IPS-NIHi7 (cell line): ENCODE data around the gene EZH2.

Experiments used
- DNase-seq: peaks from one replicate; pipeline ENCODE4 v3.0.0; 2012; ENCODE audit warnings: mixed read lengths; ENCODE audit errors: extremely low spot score

The EZH2 gene

DNA sequence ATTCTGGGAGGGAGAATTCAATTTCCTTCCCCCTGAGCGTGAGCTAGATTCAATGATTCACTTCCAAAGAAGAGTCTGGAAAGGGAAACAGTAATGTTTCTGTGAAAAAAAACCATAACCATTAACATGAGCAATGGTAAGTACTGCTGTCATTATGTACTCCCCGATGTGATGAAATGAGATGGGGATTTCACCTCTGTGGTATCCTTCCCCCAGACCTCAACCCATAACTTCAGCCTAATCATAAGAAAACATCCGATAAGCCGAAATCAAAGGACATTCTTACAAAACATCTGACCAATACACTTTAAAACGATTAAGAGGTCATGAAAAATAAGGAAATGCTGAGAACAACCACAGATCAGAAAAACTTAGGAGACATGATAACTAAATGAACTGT lies 27.2 kb downstream of the EZH2 start:
- DNase-seq, result no peak

DNA sequence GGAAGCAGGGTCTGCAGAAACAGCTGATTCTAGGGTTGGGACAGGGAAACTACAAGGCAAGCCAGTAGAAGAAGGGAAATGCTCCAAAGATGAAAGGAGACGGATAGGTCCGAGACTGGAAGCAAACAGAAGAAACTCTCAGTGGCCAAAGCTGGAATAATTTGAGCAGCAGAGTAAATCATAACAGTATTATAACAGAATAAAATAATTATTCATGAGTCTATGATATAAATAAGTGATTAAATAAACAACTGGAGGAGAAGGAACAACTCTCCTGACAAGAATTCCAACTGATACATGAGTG lies 27.6 kb downstream of the EZH2 start:
- no peak for DNase-seq

DNA sequence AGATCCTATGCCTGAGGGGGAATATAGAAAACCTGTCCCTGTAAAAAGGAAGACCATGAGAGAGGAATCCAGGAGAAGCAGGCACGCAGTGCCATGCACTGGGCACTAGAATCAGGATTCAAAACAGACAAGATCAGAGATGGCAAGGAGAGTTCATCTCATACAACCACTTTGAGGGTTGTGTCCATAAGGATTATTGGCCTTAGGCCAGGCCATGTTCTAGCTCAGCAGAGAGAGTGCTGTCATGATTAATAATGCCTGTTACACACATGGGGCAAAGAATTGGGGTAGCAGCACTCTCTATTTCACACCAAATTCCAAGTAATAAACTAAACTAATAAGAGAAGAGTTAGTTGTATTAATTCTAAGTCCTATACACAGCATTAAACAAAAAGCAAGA lies 29.1 kb downstream of the EZH2 start:
- no peak for DNase-seq

DNA sequence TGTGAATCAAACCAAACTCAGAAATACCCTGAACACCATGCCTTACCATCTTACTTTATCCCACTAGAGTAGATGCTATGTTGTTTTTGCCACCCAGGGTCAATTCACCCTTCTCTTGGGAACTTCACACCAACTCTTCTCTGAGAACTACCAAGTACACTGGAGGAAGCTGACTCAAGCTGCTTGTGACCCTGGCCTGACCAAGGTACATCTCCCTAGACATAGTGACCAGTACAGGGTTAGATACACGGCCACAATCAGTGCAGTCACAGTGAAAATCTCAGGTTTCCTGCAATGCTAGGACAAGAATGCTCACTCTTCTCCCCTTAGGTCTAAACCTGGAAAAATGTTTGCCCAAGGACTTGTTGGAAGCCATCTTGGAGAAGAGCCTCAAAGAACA lies 31.8 kb downstream of the EZH2 start:
- DNase-seq, result no peak

DNA sequence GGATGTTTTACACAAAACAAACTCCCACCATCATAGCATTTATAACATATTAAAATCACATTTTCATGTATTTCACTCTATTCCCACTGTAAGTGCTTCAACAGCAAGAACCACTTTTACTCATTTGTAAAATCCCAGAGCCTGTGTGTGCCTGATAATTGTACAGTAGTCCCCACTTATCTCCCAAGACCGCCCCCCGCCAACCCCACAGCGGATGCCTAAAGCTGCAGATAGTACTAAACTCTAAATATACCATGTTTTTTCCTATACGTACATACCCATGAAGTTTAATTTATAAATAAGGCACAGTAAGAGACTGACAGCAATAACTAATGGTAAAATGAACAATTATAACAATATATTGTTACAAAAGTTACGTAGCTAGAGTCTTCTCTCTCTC lies 33.5 kb downstream of the EZH2 start:
- no peak for DNase-seq

DNA sequence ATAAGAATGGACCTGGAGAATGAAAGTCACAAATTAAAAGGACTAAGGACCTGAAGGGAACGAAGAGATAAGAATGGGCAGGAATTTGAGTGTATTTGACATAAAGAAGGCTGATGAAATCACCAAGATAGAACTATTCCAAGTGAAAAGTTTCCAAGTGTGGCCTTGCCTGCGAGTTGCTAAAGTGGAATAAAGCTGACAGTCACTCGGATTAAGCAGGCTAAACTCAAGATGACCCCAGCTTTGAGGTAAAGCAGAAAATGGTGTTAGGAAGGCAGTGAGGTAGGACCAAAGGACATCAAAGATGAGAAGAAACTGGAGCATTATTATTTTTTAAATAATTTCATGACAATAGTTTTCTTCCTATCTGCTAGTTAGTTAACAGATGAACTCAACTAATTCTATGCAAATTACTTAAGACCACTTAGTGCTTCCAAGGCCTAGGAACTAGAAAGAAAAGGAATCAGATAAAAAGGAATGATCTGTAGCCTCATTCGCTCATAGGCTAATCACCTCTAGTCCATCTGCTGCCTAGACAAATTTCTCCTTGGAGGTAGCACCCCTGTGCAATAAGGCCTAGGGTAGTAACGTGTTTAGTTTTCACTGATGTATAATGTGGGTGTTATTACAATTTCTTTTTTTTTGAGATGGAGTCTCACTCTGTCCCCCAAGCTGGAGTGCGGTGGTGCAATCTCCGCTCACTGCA lies 34.5 kb downstream of the EZH2 start:
- DNase-seq, result no peak

DNA sequence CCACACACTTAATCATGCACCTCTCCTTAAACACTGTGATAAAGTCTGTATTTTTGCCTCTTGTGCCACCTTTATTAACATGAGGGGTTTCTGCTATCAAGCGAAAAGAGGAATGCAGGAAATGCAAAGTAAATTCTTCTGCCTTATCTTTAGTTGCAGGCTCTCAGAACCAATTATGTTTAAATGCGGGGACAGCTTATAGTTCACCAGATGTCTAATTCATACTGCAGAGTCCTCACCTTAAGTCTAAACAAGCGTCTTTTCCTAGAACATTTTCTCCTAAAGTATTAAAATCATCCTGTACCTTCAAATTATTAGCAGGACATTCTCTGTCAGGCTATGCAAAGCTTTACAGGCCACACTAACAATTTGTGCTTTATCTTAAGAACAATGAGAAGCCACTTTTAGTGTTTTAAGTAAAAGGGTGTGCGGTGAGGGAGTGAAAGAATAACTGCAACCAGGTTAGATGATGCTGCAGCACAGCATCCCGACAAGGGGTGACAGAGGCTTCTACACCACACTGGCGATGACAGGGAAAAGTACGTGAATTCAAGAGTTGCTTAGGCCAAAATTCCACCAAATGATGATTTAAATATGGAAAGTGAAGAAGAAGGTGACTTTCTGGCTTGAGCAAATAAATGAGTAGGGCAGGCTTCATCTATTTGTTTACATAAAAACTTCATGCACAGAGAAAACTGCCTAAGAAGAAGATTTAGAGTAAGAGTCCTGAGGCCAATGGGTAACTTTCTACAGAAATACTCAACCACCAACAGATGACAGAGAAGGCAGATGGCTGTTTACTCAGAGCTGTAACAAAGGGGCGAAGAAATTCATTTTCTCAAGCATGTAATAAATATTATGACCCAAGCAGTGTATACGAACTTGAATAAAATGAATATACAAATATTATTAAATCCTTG lies 36.0 kb downstream of the EZH2 start:
- DNase-seq, result no peak

DNA sequence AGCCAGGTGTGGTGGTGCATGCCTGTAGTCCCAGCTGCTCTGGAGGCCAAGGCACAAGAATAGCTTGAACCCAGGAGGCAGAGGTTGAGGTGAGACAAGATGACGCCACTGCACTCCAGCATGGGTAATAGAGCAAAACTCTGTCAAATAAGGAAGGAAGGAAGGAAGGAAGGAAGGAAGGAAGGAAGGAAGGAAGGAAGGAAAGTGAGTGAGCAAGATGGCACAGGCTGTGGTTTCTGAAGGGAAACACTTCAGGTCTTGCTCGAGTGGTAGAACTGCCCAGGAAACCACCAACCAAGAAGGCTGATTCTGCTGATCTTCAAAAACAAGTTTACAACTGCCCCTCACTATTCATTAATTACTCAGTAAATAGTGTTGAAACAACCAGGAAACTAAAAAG lies 45.2 kb downstream of the EZH2 start:
- no peak for DNase-seq

DNA sequence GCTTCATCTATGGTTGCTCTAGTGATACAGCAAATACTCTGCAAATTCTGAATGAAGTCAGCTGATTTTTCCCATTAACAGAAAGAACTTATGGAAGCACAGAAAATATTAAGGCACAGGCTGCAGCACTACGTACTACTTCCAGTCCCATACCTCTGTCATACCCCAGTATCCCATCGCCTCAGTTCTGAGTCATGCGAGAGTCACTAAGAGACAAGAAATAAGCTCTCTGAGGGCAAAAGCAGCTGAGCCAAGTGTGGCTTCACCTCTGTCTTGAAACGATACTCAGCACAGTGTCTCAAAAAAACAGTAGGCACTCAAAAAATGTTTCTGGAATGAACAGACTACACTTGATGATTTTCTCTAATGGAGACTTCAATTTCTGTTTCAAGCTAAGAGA lies 48.2 kb downstream of the EZH2 start:
- DNase-seq, result no peak

DNA sequence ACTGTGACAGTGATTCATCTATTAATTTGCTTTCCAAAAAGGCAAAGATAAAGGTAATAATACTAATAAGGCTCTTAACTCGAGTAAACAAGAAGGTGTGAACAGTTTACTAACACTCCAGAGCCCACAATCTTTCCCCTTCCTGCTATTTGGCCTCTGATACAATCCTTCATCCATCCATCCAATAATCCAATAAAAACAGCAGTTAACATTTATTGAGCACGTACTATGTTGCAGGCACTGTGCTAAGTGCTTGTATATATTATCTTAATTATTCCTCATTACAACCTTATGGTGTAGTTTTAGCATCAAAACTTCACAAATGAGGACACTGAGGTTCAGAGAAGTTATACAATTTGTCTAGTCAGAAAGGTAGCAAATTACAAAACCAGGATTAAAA lies 49.5 kb downstream of the EZH2 start:
- DNase-seq, result no peak

DNA sequence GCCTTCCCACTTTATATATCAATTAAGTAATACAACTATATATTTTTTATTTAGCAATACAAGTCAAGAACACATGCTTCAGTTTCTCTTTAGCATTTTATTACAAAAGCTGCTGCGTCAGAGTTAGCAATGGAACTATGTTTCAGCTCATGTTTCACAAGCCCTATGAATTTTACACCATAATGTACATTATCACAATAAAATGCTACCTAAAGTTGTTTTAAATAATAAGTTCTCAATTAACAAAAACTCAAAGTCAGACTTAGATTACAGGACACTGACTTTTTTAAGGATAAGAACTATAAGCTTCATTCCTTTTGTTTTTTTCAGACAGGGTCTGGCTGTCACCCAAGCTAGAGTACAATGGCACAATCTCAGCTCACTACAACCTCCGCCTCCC lies 52.3 kb downstream of the EZH2 start:
- DNase-seq, result no peak

DNA sequence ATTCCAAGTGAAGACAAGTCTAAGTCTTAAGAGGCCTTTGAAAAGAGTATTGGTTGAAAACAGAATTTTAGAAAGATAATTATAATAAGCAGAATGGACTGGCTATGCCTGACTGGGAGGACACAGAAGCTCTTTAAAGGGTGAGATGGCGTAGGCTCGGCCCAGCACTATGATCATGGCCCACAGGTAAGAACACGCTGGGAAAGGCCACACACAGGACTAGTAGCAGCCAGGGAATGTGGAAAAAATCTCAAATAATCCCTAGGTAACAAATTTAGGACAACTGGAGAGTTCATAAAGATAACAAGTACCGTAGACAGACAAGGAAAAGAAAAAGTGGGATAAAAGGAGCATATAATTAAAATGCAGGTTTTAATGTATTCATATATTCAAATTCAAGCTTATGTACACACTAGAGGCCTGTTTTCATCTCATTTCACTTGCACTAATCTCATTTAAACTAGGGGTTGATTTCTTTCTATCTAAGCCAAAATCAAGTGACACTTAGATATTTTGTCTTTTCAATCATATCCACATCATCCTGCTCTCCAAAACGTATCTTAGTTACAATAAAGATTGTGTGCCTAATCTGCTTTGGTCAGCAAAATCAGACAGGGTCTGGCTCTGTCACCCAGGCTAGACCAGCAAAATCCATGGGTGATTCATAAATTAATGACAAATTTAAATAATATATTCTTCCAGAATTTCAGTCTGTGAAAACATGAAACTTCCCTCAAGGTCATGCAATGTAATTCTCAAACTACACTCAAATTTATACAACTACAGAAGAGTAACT lies 53.0 kb downstream of the EZH2 start:
- no peak for DNase-seq

DNA sequence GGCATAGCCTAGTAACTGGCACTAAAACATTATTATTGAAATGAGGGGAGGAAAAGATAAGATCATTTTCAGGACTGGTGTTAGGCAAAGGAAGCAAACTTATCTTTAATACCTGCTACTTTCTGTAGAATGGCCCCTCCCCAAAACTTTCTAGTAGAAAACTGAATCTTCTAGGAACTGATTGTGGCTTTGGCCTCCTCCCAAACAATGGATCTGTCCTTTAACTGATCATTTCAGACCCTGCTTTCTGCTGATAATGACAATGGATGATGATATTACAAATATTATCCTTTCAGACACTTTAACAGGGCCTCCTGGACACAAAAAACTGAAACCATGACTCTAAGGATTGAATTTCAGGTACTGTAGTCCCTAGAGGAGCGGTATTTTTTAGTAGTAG lies 55.1 kb downstream of the EZH2 start:
- no peak for DNase-seq

DNA sequence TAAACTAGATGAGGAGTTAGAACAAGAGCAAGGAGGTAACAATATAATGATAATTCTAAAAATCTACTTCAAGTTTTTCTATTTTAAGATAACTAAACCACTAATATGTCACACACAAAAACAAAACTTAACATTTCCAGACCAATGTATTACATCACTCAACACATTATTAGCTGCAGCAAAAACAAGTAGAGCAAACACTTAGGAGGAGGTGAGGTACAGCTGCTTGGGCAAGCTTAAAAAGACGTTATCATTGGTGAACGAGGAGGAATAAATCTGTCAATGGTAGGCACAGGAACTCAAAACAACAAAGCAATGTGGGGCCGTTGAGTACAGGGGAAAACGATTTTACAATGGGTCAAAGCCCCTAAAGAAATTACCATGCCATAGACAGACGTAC lies 58.8 kb downstream of the EZH2 start:
- DNase-seq, result no peak

DNA sequence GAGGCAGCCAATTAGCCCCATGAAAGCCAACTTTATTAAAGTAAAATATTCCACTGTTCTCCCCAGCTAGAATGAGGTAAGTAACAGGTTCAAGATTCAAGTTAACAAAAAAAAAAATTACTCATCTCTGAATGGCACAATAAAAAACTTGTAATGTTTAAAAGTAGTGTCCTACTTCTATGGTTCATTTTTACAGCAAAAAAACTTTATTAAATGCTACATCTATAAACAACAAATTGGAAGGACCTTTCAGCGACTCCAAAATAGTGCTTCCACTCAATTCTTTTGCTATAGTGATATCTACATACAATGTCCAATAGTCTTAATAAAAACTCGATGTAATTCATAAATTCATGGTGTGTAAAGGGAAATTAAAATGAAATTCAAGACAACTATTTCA lies 59.2 kb downstream of the EZH2 start:
- no peak for DNase-seq

DNA sequence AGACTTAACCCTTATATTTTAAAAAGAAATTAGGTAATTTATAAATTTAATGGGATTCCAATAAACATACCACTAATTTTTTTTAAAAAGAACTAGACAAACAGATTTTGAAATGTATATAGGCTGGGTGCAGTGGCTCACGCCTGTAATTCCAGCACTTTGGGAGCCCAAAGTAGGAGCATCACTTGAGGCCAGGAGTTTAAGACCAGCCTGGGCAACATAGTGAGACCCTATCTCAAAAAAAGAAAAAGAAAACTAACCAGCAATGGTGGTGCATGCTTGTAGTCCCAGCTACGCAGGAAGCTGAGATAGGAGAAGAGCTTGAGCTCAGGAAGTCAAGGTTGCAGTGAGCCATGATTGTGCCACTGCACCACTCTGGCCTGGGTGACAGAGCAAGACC lies 62.7 kb downstream of the EZH2 start:
- no peak for DNase-seq

DNA sequence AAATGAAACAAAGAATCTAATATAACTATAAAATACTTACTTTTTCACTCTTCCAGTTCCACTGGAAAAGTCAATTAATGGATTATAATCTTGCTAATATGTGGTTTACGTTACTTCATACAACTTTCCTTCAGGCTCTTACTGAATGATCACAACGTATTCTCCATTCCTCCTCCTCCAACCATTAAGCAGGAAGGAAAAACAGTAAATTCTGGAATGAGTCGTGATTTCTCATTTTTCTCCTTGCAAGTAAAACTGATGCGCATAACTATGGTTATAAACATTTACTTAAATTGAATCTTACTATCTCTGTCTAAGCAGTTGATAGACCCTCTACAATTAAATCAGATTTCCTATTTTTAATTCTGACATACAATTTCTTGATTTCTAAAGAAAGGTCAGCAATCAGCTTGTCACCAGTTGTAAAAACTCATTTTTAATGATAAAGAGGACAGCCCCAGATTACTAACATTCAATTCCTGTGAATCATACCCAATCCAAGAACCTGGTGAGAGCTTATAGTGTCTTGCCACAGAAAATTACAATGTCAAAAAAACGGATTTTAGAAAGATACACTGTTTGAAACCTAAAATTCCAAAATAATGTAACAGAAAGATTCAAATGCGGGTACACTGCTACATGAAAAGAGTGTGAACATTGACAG lies 64.3 kb downstream of the EZH2 start:
- no peak for DNase-seq

DNA sequence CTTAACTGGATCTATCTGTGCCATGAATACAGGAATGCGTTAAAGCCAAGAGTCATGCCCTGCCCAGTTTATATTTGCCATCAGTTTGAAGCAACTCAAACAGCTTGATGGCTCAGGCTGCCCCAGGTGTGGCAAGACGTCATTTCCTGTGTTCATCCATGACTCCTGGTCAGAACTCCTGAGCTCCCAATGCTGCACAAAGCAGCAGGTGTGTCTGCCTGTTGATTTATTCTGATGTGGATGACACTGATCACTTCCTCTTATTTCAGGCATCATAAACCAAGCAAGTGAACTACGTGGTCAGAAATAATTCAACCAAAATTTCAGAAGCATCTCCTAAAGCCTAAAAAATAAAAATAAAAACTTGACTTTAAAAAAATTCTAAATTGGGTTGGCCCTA lies 68.5 kb downstream of the EZH2 start:
- DNase-seq, result no peak

DNA sequence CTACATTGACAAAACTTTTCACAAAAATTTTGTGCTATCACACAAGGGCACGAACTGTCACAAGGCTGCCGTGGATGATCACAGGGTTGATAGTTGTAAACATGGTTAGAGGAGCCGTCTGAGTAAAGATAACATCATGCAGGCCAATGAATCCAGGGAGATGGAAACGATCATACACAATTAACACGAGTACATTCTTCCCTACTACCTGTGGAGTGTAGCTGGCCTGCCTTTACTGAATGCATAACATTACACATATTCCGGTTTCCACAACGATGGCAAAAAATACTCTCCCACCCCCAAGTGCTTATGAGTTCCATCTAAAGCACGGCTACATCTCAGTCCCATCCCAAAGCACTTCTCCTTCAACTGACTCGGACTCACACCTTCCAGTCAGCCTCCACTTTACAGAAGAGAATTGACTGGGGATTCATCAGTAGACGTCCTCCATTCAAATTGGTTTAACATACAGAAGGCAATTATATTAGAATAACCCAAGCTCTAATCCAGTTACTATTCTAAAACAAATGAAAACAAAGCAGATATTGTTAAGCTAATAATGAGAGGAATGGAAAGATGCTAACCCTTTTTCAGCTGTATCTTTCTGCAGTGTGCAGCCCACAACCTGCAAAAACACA lies 69.0 kb downstream of the EZH2 start:
- no peak for DNase-seq

DNA sequence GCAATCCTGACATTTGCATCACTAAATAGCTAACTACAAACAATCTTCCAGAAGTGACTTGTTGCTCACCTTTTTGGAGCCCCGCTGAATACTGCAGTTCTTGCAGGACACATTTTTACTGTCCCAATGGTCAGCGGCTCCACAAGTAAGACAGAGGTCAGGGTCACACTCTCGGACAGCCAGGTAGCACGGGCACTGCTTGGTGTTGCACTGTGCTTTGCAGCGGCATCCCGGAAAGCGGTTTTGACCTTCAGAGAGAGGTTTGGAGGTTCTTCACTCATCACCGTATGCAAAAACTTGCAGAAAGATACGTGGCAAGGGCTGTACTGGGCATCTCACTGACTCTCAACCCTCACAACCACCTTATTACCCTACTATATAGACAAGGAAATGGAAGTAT lies 70.2 kb downstream of the EZH2 start:
- DNase-seq, result no peak

DNA sequence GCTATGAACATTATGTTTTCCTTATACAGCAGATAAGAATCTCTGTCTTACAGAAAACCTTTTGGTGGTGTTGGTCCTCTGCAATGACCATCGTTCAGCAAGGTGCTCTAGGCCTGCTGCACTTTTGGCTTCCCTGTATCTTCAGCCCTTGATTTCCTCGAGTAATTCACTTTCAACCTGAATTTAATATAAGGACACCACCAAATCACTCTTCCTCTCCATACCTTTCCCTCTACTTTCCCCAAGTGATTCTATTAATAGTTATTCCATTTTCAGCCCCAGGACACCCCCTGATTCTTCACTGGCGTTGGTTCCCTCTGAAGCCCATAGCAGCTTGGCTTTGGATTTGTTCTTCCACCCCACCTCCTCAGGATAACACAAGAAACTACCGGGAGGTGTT lies 72.2 kb downstream of the EZH2 start:
- no peak for DNase-seq

DNA sequence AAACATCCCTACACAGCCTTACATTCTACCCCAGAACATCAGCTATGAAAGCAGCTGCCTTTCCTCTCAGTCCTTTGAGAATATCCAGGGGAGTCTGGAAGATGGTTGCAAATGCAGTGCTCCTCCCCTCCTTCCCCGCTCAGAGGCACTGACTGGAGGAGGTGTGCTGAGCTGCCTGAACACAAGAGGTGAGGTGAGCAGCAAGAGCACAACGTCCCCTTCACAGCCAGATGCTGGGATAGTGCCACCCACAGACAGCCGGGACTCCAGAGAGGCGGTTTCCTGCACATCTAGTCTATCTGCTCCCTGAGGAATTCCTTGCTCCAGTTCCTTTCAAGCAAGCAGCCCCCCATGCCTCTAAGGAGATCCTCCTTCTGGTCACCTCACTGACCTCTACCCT lies 74.2 kb downstream of the EZH2 start:
- DNase-seq, result peak; percentile 57
